Gastrocnemius medialis (tissue), 4 donors: ENCODE results near the gene APOBEC3G.

Experiments
- CTCF ChIP-seq, 5 experiments: fragments of 450-650 bp in 3 of 5; fragments of 200-600 bp in 2 of 5; sonication (generic) in 2 of 5; IDR thresholded peaks in 4 of 5; conservative IDR thresholded peaks in 1 of 5; 1 replicate in 4 of 5; 2 replicates in 1 of 5; pipeline ENCODE4 v1.5.1; 2016 to 2019; ENCODE audit warnings: antibody characterized with exemption in 5 of 5, mild to moderate bottlenecking in 3 of 5, moderate library complexity in 3 of 5
- POLR2A ChIP-seq, 2 donors: fragments of 450-650 bp; IDR thresholded peaks; one replicate each; pipeline ENCODE4 v1.6.1; 2017; ENCODE audit warnings: antibody characterized with exemption in 2 of 2, mild to moderate bottlenecking in 2 of 2, moderate library complexity in 2 of 2

- TF ChIP-seq CTCF (IDR thresholded peaks at IDR 0.05 in 4 of 5, conservative IDR thresholded peaks at IDR 0.05 in 1 of 5): no peak
- TF ChIP-seq POLR2A (IDR thresholded peaks at IDR 0.05): no peak
Measured at GRCh38 chr22:39115570-39115969, 38.5 kb downstream of the APOBEC3G start.
